Stimulated activated CD4-positive, alpha-beta T cell treated with anti-CD3 and anti-CD28 coated beads, Interleukin-12 subunit alpha, Interleukin-12 subunit beta, amount 100 ng/mL, for 4 hours (primary cell): ENCODE data around the gene SLX4IP.

Experiments used
- DNase-seq: peaks from one replicate; pipeline ENCODE4 v3.0.0-alpha.2; 2020

SLX4IP gene

GRCh38 chr20:10554285-10554684 is 119.2 kb downstream of the SLX4IP start:
- no peak for DNase-seq

DNA sequence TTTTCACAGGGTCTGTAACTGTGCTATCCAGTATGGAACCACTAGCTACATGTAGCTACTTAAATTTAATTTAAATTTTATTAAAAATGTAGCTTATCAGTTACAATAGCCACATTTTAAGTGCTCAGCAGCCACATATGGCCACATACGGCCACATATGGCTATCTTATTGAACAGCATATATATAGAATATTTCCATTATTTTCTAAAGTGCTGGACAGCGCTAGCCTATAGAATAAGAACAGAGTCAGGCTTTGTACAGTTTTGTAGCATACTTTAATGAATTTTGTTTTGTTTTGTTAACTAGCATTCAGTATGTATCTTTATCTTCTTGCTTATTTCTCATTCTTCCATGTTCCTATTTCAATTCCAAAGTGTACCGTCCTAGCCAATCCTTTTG is 120.3 kb downstream of the SLX4IP start:
- DNase-seq: no peak

GRCh38 chr20:10555865-10556308 is 120.8 kb downstream of the SLX4IP start:
- DNase-seq: no peak

DNA sequence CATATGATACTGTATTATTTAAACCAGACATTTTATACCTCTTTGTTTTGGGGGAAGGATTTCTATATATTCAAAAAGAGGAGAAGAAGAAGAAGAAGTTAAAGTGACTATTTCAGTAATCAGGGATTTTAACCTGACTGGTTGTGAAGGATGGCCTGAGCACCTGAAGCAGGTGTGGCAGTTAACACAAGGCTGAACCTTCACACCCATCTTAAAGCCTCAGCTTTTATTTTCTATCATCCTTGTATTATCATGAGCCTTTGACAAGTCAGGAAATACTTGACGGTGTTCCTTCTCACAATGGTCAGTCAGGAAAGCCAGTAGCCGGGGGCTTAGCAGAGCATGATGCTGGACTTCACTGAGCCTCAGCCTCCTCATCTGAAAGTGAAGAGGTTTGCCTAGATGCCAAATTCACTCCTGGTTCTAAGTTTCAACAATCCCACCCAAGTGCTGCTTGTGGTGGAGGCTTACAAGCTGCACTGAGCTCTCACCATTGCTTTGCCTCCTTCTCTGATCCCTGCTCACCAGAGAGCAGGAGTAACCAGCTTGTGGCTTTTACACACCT is 121.5 kb downstream of the SLX4IP start:
- no peak for DNase-seq

DNA sequence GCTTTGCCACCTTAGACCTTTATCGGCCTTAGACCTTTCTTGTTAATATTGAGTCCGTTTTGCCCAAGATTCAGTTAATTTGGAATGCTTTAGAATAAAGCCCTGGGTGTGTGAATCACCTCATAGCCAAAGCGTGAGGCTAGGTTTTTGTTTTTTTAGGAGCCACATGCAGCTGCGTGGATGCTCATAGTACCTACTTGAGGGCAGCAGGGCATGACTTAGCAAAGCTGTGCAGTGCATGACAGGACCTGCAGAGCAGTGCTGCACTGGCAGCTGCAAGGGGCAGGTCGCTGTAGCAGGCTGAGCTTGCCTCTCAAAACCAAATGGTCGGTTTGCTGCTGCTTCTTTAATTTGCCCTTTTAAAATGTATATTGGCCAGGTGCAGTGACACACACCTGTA is 122.6 kb downstream of the SLX4IP start:
- DNase-seq: no peak

- no peak for DNase-seq
Measured at GRCh38 chr20:10558635-10559187, 123.6 kb downstream of the SLX4IP start.

DNA sequence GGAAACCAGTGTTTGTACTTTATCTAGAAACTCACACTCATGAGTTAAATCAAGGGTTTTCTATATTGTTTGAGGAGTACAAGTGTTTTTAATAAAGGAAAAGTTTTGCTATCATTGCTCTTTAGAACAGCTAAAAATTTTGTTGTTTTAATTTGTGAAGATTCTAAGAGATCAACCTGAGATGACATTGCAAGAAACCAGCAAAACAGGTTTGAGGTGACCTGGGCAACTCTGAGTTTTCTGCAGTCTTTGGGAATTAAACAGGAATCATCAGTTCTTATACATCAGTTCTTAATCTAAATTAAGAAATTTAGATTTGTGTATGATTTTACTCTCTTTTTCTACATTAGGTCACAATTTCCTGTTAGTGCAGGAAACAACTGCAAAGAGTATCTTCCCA is 124.2 kb downstream of the SLX4IP start:
- DNase-seq: no peak

GRCh38 chr20:10560686-10561085 is 125.6 kb downstream of the SLX4IP start:
- DNase-seq: no peak

DNA sequence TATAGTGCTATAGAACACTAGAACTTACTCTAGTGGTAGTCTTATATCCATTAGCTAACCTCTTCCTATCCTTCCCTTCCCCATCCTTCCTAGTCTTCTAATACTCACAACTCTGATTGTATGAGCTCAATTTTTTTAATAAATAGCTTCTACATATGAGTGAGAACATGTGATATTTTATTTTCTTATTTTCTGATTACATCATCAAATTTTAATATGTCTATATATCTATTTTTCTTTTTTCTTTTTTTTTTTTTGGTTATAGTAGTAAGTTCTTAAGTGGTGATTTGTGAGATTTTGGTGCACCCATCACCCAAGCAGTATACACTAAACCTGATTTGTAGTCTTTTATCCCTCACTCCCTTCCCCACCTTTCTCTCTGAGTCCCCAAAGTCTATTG is 126.2 kb downstream of the SLX4IP start:
- DNase-seq: no peak

GRCh38 chr20:10562899-10563298 is 127.8 kb downstream of the SLX4IP start:
- no peak for DNase-seq

- no peak for DNase-seq
Measured at GRCh38 chr20:10563935-10564492, 128.9 kb downstream of the SLX4IP start.

DNA sequence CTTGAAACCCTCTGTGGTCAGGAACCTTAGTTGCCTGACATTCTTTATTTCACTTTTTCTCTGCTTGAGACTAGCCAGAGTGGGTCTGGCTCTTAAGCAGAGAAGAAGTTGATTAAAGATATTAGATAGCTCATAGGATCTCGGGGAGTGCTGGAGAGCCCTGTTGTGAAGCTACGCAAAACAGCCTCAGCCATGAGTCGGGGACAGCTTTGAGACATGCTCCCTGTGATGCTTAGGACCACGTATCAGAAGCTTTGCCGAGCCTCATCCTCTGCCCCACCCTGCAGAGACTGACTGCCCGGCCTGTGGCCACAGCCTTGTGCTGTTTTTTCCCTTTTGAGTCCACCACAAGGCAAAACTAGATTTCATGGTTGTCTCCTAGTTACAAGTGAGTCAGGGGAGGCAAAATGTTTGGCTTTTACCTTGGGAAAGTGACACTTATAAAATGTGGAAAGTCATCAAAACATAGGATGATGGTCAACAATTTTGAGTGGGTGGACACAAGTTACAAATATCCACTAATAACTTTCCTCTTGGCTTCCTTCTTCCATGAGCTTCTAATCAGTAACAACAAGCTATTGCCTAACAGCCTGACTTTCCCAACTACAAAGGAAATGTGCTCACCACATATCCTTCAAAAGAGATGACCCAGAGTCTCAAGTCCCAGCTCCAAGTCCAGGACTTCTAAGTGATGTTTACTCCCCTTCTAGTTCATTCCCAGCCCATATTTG is 130.3 kb downstream of the SLX4IP start:
- no peak for DNase-seq

DNA sequence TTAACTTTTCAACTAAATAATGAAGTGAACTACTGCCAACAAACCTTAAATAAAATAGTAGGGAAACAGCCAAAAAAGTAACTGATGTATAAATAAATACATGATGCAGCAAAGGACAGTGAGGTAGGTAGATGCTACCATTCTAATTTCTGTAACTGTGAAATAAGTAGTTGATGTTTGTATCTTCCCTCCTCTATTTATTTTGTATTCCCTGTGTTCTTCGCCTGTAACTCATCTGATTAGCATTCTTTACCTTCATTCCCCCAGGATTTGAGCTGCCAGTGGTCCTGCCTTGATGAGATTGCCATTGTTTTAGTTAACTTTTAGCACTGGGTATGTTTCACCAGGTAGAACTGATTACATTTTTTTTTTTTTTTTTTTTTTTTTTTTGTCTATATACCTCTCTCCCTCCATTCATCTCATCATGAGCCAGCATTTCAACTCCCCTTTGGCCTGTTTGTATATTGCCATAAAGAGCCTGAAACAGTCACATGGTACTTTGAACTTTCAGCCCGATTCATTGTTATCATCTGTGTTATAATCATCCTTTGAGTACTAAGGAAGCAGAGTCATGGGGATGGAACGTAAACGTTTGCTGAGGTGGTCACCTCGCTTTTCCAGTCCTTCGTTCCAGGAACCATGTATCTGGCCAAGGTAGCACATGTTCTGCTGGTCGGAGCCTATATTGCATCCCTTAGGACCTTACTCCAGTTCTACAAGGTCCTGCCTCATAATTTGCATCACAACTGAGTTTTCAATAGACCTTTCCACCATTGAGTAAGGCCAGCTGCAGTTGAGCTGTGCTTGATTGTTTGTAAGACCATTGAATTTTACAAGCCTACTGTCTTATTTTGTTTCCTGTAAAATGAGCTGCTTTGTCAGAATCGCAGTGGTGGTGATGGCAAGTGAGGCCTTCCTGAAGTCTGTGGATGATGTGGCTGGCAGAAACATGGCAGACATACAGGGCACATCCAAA is 131.1 kb downstream of the SLX4IP start:
- no peak for DNase-seq

- DNase-seq: no peak
Measured at GRCh38 chr20:10568032-10568431, 132.9 kb downstream of the SLX4IP start.

DNA sequence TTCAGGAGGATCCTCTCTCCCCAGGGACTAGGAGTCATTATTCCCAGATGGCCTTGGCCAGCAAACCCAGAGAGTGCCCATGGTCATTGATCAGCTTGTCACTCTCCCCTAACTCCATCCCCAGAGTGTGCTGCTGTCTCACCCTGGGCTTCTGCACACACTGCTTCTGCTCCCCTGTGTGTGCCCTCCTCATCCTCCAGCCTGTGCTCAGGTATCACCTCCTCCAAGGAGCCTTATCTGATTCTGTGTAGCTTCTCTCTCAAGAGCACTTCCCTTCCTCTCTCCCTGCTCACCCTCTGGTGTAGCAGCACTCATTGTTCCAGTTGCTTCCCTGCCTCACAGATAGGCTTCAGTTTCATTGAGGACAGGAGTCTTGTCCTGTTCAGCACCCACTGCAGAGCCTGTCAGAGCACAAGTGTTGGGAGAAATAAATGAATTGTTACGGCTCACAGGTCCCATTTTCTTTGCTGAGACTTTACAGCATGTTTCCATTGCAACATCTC is 136.3 kb downstream of the SLX4IP start:
- no peak for DNase-seq

- DNase-seq: no peak
Measured at GRCh38 chr20:10572853-10573252, 137.7 kb downstream of the SLX4IP start.

- DNase-seq: no peak
Measured at GRCh38 chr20:10573273-10573950, 138.3 kb downstream of the SLX4IP start.

GRCh38 chr20:10573951-10574339 is 138.8 kb downstream of the SLX4IP start:
- no peak for DNase-seq

GRCh38 chr20:10576411-10577090 is 141.4 kb downstream of the SLX4IP start:
- DNase-seq: no peak

GRCh38 chr20:10577648-10578047 is 142.5 kb downstream of the SLX4IP start:
- DNase-seq: no peak

DNA sequence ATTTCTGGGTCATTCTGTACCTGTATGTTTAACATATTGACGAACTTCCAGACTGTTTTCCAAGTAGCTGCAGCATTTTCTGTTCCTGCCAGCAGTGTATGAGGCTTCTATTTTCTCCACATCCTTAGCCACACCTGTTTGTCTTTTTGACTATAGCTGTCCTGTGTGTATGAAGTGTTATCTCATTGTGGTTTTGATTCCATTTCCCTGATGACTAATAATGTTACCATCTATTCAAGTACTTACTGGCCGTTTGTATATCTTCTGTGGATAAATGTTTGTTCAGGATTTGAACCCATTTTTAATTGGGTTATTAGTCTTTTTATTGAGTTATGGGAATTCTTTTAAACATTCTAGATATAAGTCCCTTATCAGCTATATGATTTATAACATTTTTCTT is 143.5 kb downstream of the SLX4IP start:
- no peak for DNase-seq

GRCh38 chr20:10579942-10580341 is 144.8 kb downstream of the SLX4IP start:
- no peak for DNase-seq
